ENCODE data around the gene HIRIP3.

HIRIP3 gene

DNA sequence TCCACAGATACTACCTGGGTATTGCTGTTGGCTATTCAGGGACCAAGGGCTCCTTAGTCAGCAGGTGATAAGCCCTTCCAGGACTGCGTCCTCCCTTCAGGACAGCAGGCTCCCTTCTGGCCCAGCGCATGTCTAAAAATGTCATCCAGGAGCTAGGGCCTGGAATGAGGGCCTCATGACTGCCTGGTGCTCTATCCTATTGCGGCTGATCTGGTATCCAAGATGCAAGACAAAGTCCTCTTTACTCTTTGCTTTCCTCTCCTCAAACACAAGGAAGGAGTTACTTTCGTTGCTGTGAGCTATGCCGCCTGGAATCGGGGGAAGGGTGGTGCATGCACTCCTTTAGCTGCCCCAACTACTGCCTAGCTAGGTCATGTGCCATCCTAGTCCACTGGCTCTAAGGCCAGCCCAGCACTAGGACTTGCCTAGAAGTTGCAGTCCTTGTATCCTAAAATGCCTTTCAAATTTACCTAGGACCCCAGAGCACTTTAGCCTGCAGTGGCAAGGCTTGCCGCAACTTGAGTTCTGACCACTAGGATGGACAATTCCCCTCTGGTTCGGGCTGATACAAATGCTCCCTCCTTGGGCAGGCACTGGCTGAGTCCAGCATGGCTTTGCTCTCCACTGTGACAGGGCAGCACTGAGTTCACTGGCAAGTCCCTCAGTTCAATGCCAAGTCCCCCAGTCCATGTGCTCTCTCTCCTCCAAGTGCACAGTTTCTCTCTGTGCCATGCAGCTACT lies 43.6 kb downstream of the HIRIP3 start:
- H3K4me2 ChIP-seq (ENCODE audit: insufficient read depth, low read length): no peak overlapping the region
- no peak for TF ChIP-seq CTCF (IDR thresholded peaks at IDR 0.05; ENCODE audit: borderline replicate concordance, extremely low read depth, low read length, poor library complexity, severe bottlenecking)
- TF ChIP-seq EZH2 (IDR thresholded peaks at IDR 0.05; ENCODE audit: borderline replicate concordance, low read depth, low read length, severe bottlenecking): no peak
- DNase-seq: no peak
- H2AFZ ChIP-seq (ENCODE audit: low read depth, low read length): no peak overlapping the region
- no peaks in the 10 kb centered on the region for H4K20me1 ChIP-seq (ENCODE audit: insufficient read depth, low read length)
- H3K4me1 ChIP-seq (ENCODE audit: insufficient read depth, low read length): no peaks in the 10 kb centered on the region
- H3K27ac ChIP-seq (ENCODE audit: low read length): no peak overlapping the region
- H3K79me2 ChIP-seq (ENCODE audit: insufficient read depth, low read length): no peaks in the 10 kb centered on the region
- no peak for ATAC-seq (ENCODE audit: insufficient read depth, low read depth)
- no peak overlapping the region for H3K9ac ChIP-seq (ENCODE audit: low read depth, low read length)
- no peaks in the 10 kb centered on the region for H3K27me3 ChIP-seq (ENCODE audit: insufficient read depth, low read length, poor library complexity)
- no peaks in the 10 kb centered on the region for H3K36me3 ChIP-seq (ENCODE audit: insufficient read depth, low read length)
- H3K9me3 ChIP-seq (ENCODE audit: insufficient read depth, low read length, severe bottlenecking): no peaks in the 10 kb centered on the region
- no peak overlapping the region for H3K4me3 ChIP-seq (ENCODE audit: low read depth in 1 of 2, low read length in 2 of 2)

- H3K36me3 ChIP-seq (ENCODE audit: insufficient read depth, low read length): no peaks in the 10 kb centered on the region
Measured at GRCh38 chr16:29950806-29951461, 44.5 kb downstream of the HIRIP3 start.

GRCh38 chr16:29947897-29948296 lies 47.5 kb downstream of the HIRIP3 start:
- Histone ChIP-seq H3K36me3 (ENCODE audit: insufficient read depth, low read length) (no peaks in the 10 kb centered on the region), H4K20me1 (ENCODE audit: insufficient read depth, low read length) (no peaks in the 10 kb centered on the region), H3K79me2 (ENCODE audit: insufficient read depth, low read length) (no peaks in the 10 kb centered on the region), H3K9ac (ENCODE audit: low read depth, low read length) (no peak overlapping the region), H3K4me1 (ENCODE audit: insufficient read depth, low read length) (no peaks in the 10 kb centered on the region), H3K27ac (ENCODE audit: low read length) (no peak overlapping the region), H2AFZ (ENCODE audit: low read depth, low read length) (no peak overlapping the region), H3K27me3 (ENCODE audit: insufficient read depth, low read length, poor library complexity) (no peaks in the 10 kb centered on the region), H3K9me3 (ENCODE audit: insufficient read depth, low read length, severe bottlenecking) (no peaks in the 10 kb centered on the region), H3K4me2 (ENCODE audit: insufficient read depth, low read length) (no peak overlapping the region), H3K4me3 (ENCODE audit: low read depth in 1 of 2, low read length in 2 of 2) (no peak overlapping the region)
- TF ChIP-seq EZH2 (IDR thresholded peaks at IDR 0.05; ENCODE audit: borderline replicate concordance, low read depth, low read length, severe bottlenecking): no peak
- no peak for TF ChIP-seq CTCF (IDR thresholded peaks at IDR 0.05; ENCODE audit: borderline replicate concordance, extremely low read depth, low read length, poor library complexity, severe bottlenecking)
- ATAC-seq (ENCODE audit: insufficient read depth, low read depth) (no peak), DNase-seq (no peak)

More at GRCh38 chr16:29950806-29951461, 44.5 kb downstream of the HIRIP3 start:
- DNase-seq (no peak), ATAC-seq (ENCODE audit: insufficient read depth, low read depth) (no peak)
- H3K4me3 ChIP-seq (ENCODE audit: low read depth in 1 of 2, low read length in 2 of 2): no peak overlapping the region
- no peaks in the 10 kb centered on the region for H4K20me1 ChIP-seq (ENCODE audit: insufficient read depth, low read length)
- no peak overlapping the region for H3K27ac ChIP-seq (ENCODE audit: low read length)
- H3K79me2 ChIP-seq (ENCODE audit: insufficient read depth, low read length): no peaks in the 10 kb centered on the region
- H3K27me3 ChIP-seq (ENCODE audit: insufficient read depth, low read length, poor library complexity): no peaks in the 10 kb centered on the region
- no peaks in the 10 kb centered on the region for H3K4me1 ChIP-seq (ENCODE audit: insufficient read depth, low read length)
- no peaks in the 10 kb centered on the region for H3K9me3 ChIP-seq (ENCODE audit: insufficient read depth, low read length, severe bottlenecking)
- no peak overlapping the region for H2AFZ ChIP-seq (ENCODE audit: low read depth, low read length)
- no peak overlapping the region for H3K4me2 ChIP-seq (ENCODE audit: insufficient read depth, low read length)
- H3K9ac ChIP-seq (ENCODE audit: low read depth, low read length): no peak overlapping the region
- TF ChIP-seq CTCF (IDR thresholded peaks at IDR 0.05; ENCODE audit: borderline replicate concordance, extremely low read depth, low read length, poor library complexity, severe bottlenecking) (no peak), EZH2 (IDR thresholded peaks at IDR 0.05; ENCODE audit: borderline replicate concordance, low read depth, low read length, severe bottlenecking) (no peak)

Measured in DND-41 (cell line).